ENCODE data around the gene TAOK1.
"Not testable (repeated sequence)": the region's sequence is repeated elsewhere in the genome, so short reads cannot be mapped to it uniquely, and the experiment has no call there.

Gene TAOK1

DNA sequence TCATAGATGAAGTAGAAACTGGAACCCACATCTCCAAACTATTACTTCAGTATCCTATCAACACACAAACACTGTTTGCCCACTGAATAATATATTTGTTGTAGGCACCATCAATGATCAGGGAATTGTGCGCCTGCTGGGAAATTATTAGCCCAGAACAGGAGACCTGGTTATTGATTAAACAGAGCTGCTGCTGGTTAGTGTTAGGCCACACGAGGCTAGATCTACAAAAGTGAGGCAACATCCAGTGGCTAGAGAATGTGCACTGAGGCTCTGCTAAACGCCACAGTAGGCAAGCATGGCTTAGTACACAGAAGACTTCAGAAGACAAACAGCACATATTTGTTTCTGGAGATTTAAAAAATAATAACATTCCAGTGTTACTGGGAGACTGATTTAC, 165.7 kb downstream of the TAOK1 start:
- DNase-seq: no peak

- no peak for DNase-seq
Measured at GRCh38 chr17:29557085-29557738, 167.0 kb downstream of the TAOK1 start.

DNA sequence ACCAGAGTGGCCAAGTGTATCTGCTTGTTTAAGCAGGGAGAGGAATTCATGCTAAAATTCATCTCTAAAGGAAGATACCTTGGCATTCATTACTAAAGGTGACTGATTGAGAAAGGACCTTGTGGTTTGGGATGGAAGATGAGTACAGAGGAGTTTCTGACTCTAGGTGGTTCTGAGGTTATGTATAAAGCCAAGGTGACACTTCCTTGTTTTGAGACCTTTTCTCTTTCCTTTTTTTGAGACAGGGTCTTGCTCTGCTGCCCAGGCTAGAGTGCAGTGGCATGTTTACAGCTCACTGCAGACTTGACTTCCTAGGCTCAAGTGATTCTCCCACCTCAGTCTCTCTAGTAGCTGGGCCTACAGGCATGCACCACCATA, 167.6 kb downstream of the TAOK1 start:
- DNase-seq: no peak

DNA sequence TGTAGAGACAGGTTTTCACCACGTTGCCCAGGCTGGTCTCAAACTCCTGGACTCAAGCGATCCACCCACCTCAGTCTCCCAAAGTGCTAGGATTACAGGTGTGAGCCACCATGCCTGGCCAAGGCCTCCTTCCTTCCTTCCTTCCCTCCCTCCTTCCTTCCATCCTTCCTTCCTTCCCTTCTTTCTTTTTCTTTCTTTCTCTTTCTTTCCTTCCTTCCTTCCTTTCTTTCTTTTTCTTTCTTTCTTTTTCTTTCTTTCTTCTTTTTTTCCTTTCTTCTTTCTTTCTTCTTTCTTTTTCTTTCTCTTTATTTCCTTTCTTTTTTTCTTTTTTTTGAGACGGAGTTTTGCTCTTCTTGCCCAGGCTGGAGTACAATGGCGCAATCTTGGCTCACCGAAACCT, 168.0 kb downstream of the TAOK1 start:
- not testable (repeated sequence) for DNase-seq

GRCh38 chr17:29559640-29560039, 169.5 kb downstream of the TAOK1 start:
- no peak for DNase-seq

GRCh38 chr17:29560316-29560715, 170.2 kb downstream of the TAOK1 start:
- DNase-seq: no peak

- no peak for DNase-seq
Measured at GRCh38 chr17:29561554-29562517, 171.7 kb downstream of the TAOK1 start.

GRCh38 chr17:29562615-29563014, 172.5 kb downstream of the TAOK1 start:
- DNase-seq: no peak

DNA sequence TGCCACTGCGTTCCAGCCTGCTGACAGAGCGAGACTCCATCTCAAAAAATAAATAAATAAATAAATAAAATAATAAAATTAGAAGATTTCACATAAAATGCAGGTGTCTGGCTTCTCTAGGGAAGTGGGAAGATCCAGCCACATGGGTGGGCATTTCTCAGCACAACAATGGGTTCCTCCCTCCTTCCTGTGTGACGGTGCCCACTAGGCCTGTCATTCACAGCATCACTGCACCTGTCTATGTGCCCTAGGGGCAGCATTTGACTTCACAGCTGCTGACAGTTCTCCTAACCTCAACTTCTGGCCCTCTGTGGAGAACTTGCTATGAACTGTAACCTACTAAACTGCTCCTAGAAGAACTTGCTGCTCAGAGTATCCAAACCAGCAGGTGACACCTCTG, 173.7 kb downstream of the TAOK1 start:
- no peak for DNase-seq

DNA sequence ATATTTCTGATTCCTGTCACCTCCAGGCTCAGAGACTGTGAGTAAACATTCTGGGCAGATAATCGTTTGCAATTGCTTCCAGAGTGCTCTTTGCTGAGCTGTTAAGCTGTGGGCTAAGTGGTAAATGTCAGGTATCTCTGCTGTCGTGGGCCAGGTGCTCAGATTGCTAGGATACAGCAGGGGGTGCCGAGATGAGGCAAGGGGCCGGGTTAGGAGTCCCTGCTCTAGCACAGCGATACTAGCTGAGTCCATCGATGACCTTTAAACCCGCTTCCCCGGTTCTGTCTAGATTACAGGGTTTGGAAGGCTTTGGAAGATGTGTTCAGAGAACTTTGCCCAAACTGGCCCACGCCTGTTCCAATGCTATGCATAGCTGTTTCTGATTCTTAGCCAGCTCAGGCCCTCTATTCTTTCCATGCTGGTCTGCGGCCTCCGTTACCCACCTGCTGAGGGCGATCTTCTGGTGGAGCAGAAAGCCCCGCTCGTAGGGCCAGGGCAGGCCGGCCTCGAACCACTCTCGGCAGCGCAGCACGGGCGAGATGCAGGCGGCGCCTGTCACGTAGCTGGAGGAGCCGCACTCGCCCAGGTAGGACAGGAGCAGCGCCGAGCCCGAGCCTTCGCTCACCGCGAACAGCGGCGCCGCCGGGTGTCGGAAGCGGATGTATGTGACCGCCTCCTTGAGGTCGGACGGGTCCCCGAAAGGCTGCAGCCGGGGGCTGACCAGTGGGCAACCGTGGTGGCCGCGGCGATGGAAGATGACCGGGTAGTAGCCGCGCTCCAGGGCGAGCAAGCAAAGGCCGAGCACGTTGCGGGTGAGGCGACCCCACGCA, 175.7 kb downstream of the TAOK1 start:
- DNase-seq: peak; percentile 82

- no peak for DNase-seq
Measured at GRCh38 chr17:29566473-29567303, 176.5 kb downstream of the TAOK1 start, which contains the start of gene ABHD15. Gene ABHD15, minus strand, starts transcription at chr17:29567037. Its CDS starts 71 bp downstream, at chr17:29566966.

DNA sequence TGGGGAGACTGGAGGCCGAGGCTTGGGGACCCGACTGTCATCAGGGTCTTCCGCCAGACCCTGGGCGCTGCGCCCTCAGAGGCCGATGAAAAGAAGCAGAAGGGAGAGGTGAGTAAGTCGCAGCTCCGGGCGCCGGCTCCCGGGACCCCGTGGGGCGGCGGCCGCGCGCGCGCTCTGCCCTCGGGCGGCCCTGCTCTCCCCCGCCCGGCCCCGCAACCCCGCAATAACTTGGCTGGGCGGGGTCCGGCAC, 177.1 kb downstream of the TAOK1 start:
- DNase-seq: no peak

DNA sequence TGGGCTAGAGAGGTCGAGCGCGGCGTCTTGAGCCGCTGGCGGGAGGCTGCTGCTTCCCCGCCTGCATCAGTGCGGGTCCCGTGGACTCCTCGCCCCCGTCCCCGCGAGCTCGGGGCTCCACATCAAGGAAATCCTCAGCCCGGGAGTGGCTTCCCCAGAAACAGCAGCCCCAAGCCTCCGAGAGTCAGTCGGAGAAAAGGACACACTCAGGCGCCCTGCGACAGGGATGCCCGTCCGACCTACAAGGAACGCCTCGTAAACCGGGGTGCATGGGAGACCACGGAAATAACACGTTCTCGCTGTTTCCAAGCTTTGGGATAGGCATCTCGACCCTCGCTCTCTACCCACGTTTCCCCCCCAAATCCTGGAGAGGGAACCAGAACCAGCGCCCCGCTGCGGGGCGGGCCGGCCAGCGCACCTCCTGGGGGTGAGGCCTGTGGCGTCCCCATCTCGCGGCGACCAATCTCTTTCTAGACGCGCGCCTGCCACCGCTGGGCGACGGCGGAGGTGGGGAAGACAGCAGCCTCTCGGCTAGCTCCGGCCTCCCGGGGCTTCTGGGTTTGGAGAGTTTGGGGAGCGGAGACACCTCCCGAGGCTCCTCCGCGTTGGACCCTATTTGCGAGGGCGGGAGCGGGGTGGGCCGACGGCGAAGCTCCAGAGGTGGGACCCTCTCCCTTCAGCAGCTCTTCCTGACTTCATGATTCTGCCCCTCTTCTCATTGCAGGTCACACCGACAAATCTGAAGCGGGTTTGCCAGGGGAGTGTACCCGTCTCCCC, 177.6 kb downstream of the TAOK1 start:
- DNase-seq: no peak

- no peak for DNase-seq
Measured at GRCh38 chr17:29568331-29569244, 178.4 kb downstream of the TAOK1 start, which contains the start of gene TP53I13. Gene TP53I13, plus strand, starts transcription at chr17:29568701. Its CDS starts 58 bp downstream, at chr17:29568759.

DNA sequence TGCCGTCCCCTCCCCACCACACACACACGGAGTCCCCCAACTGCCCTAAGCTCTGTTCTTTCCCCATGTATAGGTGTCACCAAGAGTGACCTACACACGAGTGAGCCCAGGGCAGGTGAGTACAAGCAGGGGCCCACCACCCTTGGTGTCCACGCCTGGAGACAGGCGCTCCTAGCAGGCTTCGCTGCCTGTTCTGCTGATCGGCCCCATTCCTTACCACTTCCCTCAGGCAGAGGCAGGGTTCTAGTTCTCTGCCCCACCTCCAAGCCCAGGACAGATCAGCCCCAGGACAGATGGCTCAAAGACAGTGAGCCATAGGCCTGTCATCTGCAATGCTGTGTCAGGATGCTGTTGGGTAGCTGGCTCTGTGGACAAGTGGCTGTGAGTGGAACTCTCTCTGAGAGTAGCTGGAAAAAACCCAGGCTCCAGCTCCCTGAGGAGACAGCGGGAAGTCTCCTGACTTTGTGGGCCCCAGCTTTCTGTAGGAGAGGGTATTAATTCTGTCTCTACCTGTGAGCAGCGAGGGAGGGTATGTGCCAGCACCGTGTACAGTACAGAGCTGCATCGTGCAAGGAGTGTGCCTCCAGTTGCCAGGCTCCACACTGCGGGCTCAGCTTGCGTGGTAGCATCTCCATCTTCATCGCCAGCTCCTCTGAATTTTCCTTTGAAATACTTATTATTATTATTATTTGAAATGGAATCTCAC, 179.2 kb downstream of the TAOK1 start:
- no peak for DNase-seq

DNA sequence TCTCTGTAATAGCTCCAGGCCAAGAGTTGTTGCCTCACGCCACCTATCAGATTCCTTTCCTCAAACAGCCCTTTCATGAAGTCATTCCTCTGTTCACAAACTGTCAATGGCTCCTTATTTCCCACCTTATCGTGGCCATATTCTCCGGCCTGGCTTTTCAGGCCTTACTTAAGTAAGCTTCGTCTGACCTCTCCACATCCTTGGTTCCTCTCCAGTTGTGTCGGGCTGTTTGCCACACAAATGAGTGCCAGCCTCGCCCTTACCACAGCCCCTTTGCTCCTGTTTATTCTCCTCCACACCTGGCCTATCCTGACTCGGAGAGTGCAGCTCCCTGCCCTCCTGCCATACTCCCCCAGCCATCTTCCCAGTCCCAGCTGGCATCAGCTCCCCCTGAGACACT, 180.4 kb downstream of the TAOK1 start:
- DNase-seq: no peak

GRCh38 chr17:29571486-29571882, 181.3 kb downstream of the TAOK1 start:
- DNase-seq: no peak

DNA sequence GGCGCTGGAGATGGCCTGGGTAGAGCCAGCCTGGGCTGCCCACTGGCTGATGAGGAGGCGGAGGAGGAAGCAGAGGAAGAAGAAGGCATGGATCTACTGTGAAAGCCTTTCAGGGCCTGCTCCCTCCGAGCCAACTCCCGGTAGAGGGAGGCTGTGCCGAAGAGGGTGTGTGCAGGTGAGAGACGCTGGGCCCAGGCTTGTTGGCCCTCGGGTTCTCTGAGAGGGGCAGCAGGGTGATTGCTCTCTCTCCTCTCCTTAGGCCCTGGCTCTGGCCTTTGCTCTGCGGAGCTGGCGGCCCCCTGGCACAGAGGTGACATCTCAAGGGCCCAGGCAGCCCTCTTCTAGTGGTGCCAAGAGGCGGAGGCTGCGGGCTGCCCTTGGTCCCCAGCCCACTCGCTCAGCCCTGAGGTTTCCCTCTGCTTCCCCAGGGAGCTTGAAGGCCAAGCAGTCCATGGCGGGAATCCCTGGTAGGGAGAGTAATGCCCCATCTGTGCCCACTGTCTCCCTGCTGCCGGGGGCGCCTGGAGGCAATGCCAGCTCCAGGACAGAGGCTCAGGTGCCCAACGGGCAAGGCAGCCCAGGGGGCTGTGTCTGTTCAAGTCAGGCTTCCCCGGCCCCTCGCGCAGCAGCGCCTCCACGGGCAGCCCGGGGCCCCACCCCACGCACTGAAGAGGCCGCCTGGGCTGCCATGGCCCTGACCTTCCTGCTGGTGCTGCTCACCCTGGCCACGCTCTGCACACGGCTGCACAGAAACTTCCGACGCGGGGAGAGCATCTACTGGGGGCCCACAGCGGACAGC, 181.9 kb downstream of the TAOK1 start:
- no peak for DNase-seq

All from NCI-H187 treated with DMSO at 0.1 percent for 48 hours (cell line).